K562 (cell line): ENCODE results near the gene TNFSF13. TPM values are rescaled to one million over a fixed set of nuclear protein-coding genes. Genes with fewer than 3 reads are reported as not detected.

Source experiments
- ATF6 ChIP-seq: sonication (generic); formaldehyde crosslinking; IDR thresholded peaks from 2 replicates; pipeline ENCODE4 v1.4.0; 2020; ENCODE audit warnings: mild to moderate bottlenecking, missing genetic modification reagents
- CEBPB ChIP-seq: fragments of 450-650 bp; IDR thresholded peaks from 2 replicates; pipeline ENCODE4 v1.6.1; 2016; ENCODE audit warnings: missing genetic modification characterization, missing compliant biosample characterization
- GABPA ChIP-seq: fragments of 200-800 bp; sonication (Bioruptor generic); conservative IDR thresholded peaks from 2 replicates; pipeline ENCODE4 v1.6.1; 2016; ENCODE audit warnings: low read depth, missing genetic modification characterization, missing compliant biosample characterization
- GTF2B ChIP-seq: IDR thresholded peaks from 2 replicates; pipeline ENCODE4 v1.6.1; 2011; ENCODE audit not compliant: insufficient read length; ENCODE audit errors: extremely low read depth
- NFRKB ChIP-seq: fragments of 450-650 bp; IDR thresholded peaks from 2 replicates; pipeline ENCODE4 v1.6.1; 2016; ENCODE audit warnings: low read depth
- NR4A1 ChIP-seq, 2 experiments: fragments of 250-450 bp in 1 of 2; fragments of 450-650 bp in 1 of 2; sonication (Bioruptor Pico) in 1 of 2; IDR thresholded peaks; 2 replicates each; pipeline versions ENCODE4 v1.4.0 to v1.6.1; 2016 to 2020; ENCODE audit warnings: mild to moderate bottlenecking in 2 of 2, missing compliant biosample characterization in 1 of 2, missing genetic modification characterization in 1 of 2, moderate library complexity in 1 of 2
- PCBP2 ChIP-seq: fragments of 200-400 bp; formaldehyde crosslinking; IDR thresholded peaks from 2 replicates; pipeline ENCODE4 v1.6.1; 2018; ENCODE audit warnings: low read length, low read depth, mild to moderate bottlenecking, moderate library complexity; ENCODE audit not compliant: poor library complexity, severe bottlenecking
- PHF8 ChIP-seq: fragments of 200-600 bp; sonication (generic); IDR thresholded peaks from 2 replicates; pipeline ENCODE4 v1.6.1; 2012; ENCODE audit warnings: mixed run types, mild to moderate bottlenecking, inconsistent platforms, low read length, moderate library complexity, borderline replicate concordance
- ZFP36 ChIP-seq: fragments of 150-350 bp; IDR thresholded peaks from 2 replicates; pipeline ENCODE4 v1.6.1; 2018; ENCODE audit warnings: low read length, low read depth; ENCODE audit not compliant: partially characterized antibody
- ZNF316 ChIP-seq: fragments of 450-650 bp; IDR thresholded peaks from 2 replicates; pipeline ENCODE4 v1.6.1; 2016
- polyA plus RNA-seq, 8 experiments: library from polyadenylated mRNA; depleted of rRNA in 4 of 8; stranded (reverse) in 5 of 8; unstranded in 3 of 8; fragments of >200 nt; fragmentation: Nextera tagmentation in 2 of 8; fragmentation: Illumina TruSeq in 1 of 8; extraction: Ambion mirVana in 2 of 8; extraction: Trizol in 1 of 8; gene quantifications; 2 replicates each; pipeline versions ENCODE4 v1.2.1 to v1.2.3, GENCODE V29; 2011 to 2014; ENCODE audit warnings: inconsistent platforms in 1 of 8, missing spikeins in 1 of 8
- total RNA-seq, 7 experiments: library from RNA; depleted of rRNA in 6 of 7; stranded (reverse); fragments of >200 nt in 6 of 7; fragmentation: Illumina TruSeq in 2 of 7; extraction: Trizol in 2 of 7; gene quantifications; 2 replicates each; pipeline versions ENCODE4 v1.2.1 to v1.2.3, GENCODE V29; 2011 to 2021; ENCODE audit warnings: low replicate concordance in 1 of 7
- TF ChIP-seq, protein P1 (sequence below), 2 experiments: fragments of 450-650 bp; IDR thresholded peaks; 2 replicates each; pipeline ENCODE4 v1.6.1; 2018; ENCODE audit warnings: mild to moderate bottlenecking in 2 of 2, low read depth in 1 of 2; ENCODE audit not compliant: partially characterized antibody in 2 of 2
- TF ChIP-seq, protein P2 (sequence below): sonication (generic); formaldehyde crosslinking; IDR thresholded peaks from 2 replicates; pipeline ENCODE4 v1.8.0; 2023; ENCODE audit warnings: mild to moderate bottlenecking, missing genetic modification reagents
- TF ChIP-seq, protein P3 (sequence below): fragments of 250-450 bp; sonication (Bioruptor Pico); IDR thresholded peaks from 2 replicates; pipeline ENCODE4 v1.9.0; 2021; ENCODE audit warnings: mild to moderate bottlenecking
- TF ChIP-seq, protein P4 (sequence below): fragments of 250-450 bp; sonication (Bioruptor Pico); IDR thresholded peaks from 2 replicates; pipeline ENCODE4 v1.8.0; 2021; ENCODE audit warnings: moderate library complexity, mild to moderate bottlenecking, inconsistent platforms

Gene TNFSF13
- total and polyA plus RNA-seq, 9 of the 15 experiments (the other 6 are each of a cell fraction or from before 2014, with no cell fraction given): 0.04 to 0.51 (median 0.19) TPM; not detected in 1

DNA sequence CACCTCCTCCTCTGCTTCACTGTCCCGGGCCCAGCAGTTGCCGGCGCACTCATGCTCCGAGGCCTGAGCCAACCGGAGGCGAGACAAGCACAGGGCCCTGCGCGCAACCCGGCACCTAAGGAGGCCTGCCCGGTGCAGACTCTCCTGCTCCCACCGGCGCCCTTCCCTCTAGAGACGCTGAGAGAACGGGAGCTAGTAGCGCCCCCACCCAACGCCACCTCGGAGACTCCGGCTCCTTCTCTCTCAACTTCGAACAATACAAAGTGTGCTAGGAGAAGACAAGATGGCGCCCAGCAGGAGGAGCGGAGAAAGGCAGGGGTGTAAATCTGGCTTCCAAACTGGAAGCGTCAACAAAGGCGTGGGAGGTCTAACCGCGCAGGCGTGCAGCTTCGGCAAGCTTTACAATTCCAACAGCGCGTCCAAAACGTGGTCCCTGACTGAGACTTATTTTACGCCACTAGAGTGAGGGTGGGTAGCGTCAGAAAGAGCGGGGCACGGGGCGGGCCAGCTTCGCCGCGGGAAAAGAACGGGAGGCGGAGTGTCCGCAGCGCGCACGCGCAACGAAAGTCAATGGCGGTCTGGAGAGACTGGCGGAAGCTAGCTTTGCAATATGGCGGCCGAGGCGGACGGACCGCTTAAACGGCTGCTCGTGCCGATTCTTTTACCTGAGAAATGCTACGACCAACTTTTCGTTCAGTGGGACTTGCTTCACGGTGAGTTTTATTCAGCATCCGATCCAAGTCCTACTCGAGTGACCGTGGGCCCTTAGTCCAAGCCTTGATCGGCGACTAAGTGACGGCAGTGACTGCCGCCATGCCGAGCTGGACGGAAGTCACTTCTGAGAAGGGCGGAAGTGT is 24.9 kb downstream of the TNFSF13 start, which contains the start of gene MPDU1 (continued):
- no peak for TF ChIP-seq ZFP36
- TF ChIP-seq, protein P1, sequence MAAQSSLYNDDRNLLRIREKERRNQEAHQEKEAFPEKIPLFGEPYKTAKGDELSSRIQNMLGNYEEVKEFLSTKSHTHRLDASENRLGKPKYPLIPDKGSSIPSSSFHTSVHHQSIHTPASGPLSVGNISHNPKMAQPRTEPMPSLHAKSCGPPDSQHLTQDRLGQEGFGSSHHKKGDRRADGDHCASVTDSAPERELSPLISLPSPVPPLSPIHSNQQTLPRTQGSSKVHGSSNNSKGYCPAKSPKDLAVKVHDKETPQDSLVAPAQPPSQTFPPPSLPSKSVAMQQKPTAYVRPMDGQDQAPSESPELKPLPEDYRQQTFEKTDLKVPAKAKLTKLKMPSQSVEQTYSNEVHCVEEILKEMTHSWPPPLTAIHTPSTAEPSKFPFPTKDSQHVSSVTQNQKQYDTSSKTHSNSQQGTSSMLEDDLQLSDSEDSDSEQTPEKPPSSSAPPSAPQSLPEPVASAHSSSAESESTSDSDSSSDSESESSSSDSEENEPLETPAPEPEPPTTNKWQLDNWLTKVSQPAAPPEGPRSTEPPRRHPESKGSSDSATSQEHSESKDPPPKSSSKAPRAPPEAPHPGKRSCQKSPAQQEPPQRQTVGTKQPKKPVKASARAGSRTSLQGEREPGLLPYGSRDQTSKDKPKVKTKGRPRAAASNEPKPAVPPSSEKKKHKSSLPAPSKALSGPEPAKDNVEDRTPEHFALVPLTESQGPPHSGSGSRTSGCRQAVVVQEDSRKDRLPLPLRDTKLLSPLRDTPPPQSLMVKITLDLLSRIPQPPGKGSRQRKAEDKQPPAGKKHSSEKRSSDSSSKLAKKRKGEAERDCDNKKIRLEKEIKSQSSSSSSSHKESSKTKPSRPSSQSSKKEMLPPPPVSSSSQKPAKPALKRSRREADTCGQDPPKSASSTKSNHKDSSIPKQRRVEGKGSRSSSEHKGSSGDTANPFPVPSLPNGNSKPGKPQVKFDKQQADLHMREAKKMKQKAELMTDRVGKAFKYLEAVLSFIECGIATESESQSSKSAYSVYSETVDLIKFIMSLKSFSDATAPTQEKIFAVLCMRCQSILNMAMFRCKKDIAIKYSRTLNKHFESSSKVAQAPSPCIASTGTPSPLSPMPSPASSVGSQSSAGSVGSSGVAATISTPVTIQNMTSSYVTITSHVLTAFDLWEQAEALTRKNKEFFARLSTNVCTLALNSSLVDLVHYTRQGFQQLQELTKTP (IDR thresholded peaks at IDR 0.05; ENCODE audit: low read depth in 1 of 2, partially characterized antibody in 2 of 2): peak in 1 of 2 experiments; percentile 98
- peak; percentile 99 for TF ChIP-seq NFRKB
- TF ChIP-seq PHF8: peak; percentile 74
- peak; percentile 82 for TF ChIP-seq GTF2B
- TF ChIP-seq PCBP2: no peak
- TF ChIP-seq CEBPB (tag): no peak
- no peak for TF ChIP-seq ZNF316
- TF ChIP-seq, protein P2, sequence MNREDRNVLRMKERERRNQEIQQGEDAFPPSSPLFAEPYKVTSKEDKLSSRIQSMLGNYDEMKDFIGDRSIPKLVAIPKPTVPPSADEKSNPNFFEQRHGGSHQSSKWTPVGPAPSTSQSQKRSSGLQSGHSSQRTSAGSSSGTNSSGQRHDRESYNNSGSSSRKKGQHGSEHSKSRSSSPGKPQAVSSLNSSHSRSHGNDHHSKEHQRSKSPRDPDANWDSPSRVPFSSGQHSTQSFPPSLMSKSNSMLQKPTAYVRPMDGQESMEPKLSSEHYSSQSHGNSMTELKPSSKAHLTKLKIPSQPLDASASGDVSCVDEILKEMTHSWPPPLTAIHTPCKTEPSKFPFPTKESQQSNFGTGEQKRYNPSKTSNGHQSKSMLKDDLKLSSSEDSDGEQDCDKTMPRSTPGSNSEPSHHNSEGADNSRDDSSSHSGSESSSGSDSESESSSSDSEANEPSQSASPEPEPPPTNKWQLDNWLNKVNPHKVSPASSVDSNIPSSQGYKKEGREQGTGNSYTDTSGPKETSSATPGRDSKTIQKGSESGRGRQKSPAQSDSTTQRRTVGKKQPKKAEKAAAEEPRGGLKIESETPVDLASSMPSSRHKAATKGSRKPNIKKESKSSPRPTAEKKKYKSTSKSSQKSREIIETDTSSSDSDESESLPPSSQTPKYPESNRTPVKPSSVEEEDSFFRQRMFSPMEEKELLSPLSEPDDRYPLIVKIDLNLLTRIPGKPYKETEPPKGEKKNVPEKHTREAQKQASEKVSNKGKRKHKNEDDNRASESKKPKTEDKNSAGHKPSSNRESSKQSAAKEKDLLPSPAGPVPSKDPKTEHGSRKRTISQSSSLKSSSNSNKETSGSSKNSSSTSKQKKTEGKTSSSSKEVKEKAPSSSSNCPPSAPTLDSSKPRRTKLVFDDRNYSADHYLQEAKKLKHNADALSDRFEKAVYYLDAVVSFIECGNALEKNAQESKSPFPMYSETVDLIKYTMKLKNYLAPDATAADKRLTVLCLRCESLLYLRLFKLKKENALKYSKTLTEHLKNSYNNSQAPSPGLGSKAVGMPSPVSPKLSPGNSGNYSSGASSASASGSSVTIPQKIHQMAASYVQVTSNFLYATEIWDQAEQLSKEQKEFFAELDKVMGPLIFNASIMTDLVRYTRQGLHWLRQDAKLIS (CRISPR knock-in tag): peak; percentile 59; the same call in 1 of the 2 replicates
- TF ChIP-seq ATF6: peak; percentile 17; the same call in 1 of the 2 replicates
- peak; percentile 97 for TF ChIP-seq GABPA (tag)
- TF ChIP-seq, protein P3, sequence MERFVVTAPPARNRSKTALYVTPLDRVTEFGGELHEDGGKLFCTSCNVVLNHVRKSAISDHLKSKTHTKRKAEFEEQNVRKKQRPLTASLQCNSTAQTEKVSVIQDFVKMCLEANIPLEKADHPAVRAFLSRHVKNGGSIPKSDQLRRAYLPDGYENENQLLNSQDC (CRISPR knock-in tag): no peak
- TF ChIP-seq, protein P4, sequence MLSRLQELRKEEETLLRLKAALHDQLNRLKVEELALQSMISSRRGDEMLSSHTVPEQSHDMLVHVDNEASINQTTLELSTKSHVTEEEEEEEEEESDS (CRISPR knock-in tag): no peak
- no peak for TF ChIP-seq NR4A1 (CRISPR knock-in tag; IDR thresholded peaks at IDR 0.05)
- peak; percentile 91 for TF ChIP-seq NR4A1 (tag; IDR thresholded peaks at IDR 0.05)
